ENCODE data around the gene ZNF260.

GRCh38 chr19:36488846-36489117 lies 39.3 kb downstream of the ZNF260 start:
- TF ChIP-seq POLR2A (IDR thresholded peaks at IDR 0.05) (no peak), CTCF (IDR thresholded peaks at IDR 0.05) (no peak)
